Adrenal gland (tissue), 12 donors: ENCODE data around the gene TLE3. TPM values are rescaled to one million over a fixed set of nuclear protein-coding genes. Genes with fewer than 3 reads are reported as not detected.

Source experiments
- DNase-seq, 7 donors: peaks; one replicate each; pipeline ENCODE4 v3.0.0-alpha.2; 2019 to 2020
- H3K27ac ChIP-seq, 5 donors: fragments of 200-600 bp; sonication (generic) in 4 of 5; 1 replicate in 3 of 5; 2 replicates in 2 of 5; pipeline versions ENCODE4 v1.5.1 to v1.8.0; 2016 to 2020; ENCODE audit warnings: mild to moderate bottlenecking in 1 of 5
- H3K27me3 ChIP-seq: fragments of 200-600 bp; 2 replicates; pipeline ENCODE4 v1.8.0; 2021
- H3K36me3 ChIP-seq, 2 donors: fragments of 200-600 bp; replicated peaks in 1 of 2; 1 replicate in 1 of 2; 2 replicates in 1 of 2; pipeline versions ENCODE4 v1.5.1 to v1.8.0; 2018 to 2022
- H3K4me1 ChIP-seq, 2 donors: fragments of 200-600 bp; replicated peaks in 1 of 2; 1 replicate in 1 of 2; 2 replicates in 1 of 2; pipeline versions ENCODE4 v1.5.1 to v1.8.0; 2018 to 2021
- H3K4me3 ChIP-seq, 4 donors: fragments of 200-600 bp; sonication (generic) in 3 of 4; one replicate each; pipeline ENCODE4 v1.5.1; 2016 to 2018
- H3K9me3 ChIP-seq, 3 donors: fragments of 200-600 bp; sonication (generic) in 1 of 3; replicated peaks in 1 of 3; 1 replicate in 2 of 3; 2 replicates in 1 of 3; pipeline versions ENCODE4 v1.5.1 to v1.8.0; 2016 to 2021
- POLR2A ChIP-seq, 2 donors: fragments of 450-650 bp; IDR thresholded peaks; one replicate each; pipeline ENCODE4 v1.6.1; 2017; ENCODE audit warnings: antibody characterized with exemption in 2 of 2, mild to moderate bottlenecking in 2 of 2, moderate library complexity in 1 of 2
- WGBS, 4 donors: extraction: QIAGEN DNeasy Blood & Tissue Kit in 2 of 4; methylation state at CpG; one replicate each; pipeline versions ENCODE4 v1.1.5 to v1.1.7; 2013 to 2017; 5-methylcytosine and 5-hydroxymethylcytosine counted together
- intact Hi-C, 2 donors: fragments of 100-400 bp; cut with DNase I; formaldehyde crosslinking; loops; one replicate each; pipeline versions ENCODE4 v1.14.1 to v1.15.0; 2022 to 2023
- polyA plus RNA-seq, 3 donors: library from polyadenylated mRNA; stranded (reverse); fragments of 200-250 nt in 2 of 3; fragments of 350-450 nt in 1 of 3; fragmentation: Illumina TruSeq in 1 of 3; extraction: RNeasy Lipid Tissue Mini Kit (QIAGEN cat#74804) in 1 of 3; gene quantifications; one replicate each; pipeline ENCODE4 v1.2.3, GENCODE V29; 2013 to 2014
- total RNA-seq, 9 donors: library from RNA; depleted of rRNA in 4 of 9; stranded (reverse); fragments of >200 nt in 4 of 9; fragments of 120-200 nt in 1 of 9; fragmentation: NEBNext Ultra II Directional in 1 of 9; extraction: Animal tissue kit (Norgen Biotek cat#: 25700) in 1 of 9; gene quantifications; one replicate each; pipeline versions ENCODE4 v1.1.0 to v1.2.4, GENCODE V29; 2013 to 2023
- TF ChIP-seq, protein P1 (sequence below), 6 experiments: fragments of 450-650 bp in 4 of 6; fragments of 200-600 bp in 2 of 6; sonication (generic) in 1 of 6; IDR thresholded peaks; 1 replicate in 5 of 6; 2 replicates in 1 of 6; pipeline versions ENCODE4 v1.5.1 to v1.8.0; 2016 to 2021; ENCODE audit warnings: antibody characterized with exemption in 6 of 6, mild to moderate bottlenecking in 2 of 6, moderate library complexity in 1 of 6
- donor health status: healthy with polysubstance abuse.
- donor health status: Bipolar disorder and iron deficiency.
- donor health status: DM: yes; HTN: yes; CAD: no.
- donor health status: DM: no; HTN: no; CAD: no.
- donor health status: DM: no; HTN: no; CAD: no.
- donor health status: DM: yes; HTN: yes; CAD: no.

Gene TLE3
- total and polyA plus RNA-seq, 12 donors, result 1.6 to 73.3 (median 28.1) TPM

DNA sequence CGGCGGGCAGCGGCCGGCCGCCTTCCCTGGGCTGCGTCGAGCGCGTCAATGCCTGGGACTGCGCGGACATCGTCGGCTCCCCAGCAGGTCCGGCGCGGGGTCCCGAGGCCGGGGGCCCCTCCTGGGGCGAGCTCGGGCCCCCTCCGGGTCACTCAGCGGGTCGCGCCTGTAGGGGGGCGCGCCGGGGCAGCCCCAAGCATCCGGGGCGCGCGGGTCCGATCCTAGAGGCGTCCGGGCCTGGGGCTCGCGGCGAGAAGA, 725 bp downstream of the TLE3 start:
- 0 to 1% methylated on average over 37 of the region's 37 CpGs; no CpG with 5 or more reads in 2 of the 4 donors for WGBS, 4 donors

DNA sequence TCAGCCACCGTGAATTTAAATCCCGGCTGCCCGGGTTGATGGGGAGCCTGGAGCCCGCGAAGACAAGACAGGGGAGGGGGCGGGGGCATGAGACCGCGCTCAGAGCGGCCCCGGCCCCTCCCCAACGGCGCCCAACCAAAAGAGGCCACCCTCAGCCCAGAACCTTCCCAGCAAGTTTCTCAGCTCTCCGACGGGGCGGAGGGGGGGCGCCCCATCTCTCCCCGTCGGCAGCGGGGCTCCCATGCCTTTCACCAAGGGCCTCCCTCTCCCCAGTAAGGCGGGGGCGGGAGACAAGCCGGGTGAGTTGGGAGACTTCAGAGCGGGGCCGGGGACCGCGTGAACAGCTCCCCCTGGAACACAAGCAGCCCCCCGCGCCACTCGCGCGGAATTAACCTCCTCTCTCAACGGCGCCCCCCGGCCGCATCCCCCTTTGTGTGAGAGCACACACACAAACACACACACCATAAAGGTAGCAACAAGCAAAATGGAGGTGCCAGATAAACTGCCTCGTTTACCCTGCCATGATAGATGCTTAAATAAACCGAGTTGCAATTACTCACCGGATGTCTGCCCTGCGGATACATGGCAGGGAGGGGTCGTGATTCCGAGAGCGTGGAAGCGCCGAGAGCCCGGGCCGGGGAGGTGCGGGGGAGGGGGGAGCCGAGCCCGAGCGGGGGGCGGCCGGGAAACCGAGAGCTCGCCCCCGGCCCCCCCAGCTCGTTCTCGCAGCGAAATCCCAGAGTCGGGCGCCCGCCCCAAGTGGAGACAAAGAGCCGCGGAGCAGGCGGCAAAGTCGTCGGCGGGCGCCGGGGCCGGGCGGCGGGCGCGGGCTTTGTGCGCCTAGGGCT, 1.3 kb downstream of the TLE3 start:
- peak overlapping the region in 4 of 5 donors; percentile 69 to 97 (median 94) for H3K27ac ChIP-seq
- H3K4me1 ChIP-seq, result peaks cover 35 to 71% of the 10 kb centered on the region in 2 donors
- WGBS, 4 donors, result 0 to 1% (median 0%) methylated on average over 8 to 75 of the region's 75 CpGs

More for the DNA sequence above, 725 bp downstream of the TLE3 start:
- TF ChIP-seq, protein P1, sequence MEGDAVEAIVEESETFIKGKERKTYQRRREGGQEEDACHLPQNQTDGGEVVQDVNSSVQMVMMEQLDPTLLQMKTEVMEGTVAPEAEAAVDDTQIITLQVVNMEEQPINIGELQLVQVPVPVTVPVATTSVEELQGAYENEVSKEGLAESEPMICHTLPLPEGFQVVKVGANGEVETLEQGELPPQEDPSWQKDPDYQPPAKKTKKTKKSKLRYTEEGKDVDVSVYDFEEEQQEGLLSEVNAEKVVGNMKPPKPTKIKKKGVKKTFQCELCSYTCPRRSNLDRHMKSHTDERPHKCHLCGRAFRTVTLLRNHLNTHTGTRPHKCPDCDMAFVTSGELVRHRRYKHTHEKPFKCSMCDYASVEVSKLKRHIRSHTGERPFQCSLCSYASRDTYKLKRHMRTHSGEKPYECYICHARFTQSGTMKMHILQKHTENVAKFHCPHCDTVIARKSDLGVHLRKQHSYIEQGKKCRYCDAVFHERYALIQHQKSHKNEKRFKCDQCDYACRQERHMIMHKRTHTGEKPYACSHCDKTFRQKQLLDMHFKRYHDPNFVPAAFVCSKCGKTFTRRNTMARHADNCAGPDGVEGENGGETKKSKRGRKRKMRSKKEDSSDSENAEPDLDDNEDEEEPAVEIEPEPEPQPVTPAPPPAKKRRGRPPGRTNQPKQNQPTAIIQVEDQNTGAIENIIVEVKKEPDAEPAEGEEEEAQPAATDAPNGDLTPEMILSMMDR (IDR thresholded peaks at IDR 0.05), result no peak
- TF ChIP-seq POLR2A (IDR thresholded peaks at IDR 0.05), result no peak
- Histone ChIP-seq H3K27ac (peak overlapping the region in 4 of 5 donors; percentile 69 to 97 (median 94)), H3K27me3 (no peaks in the 10 kb centered on the region), H3K4me1 (peaks cover 38 to 75% of the 10 kb centered on the region in 2 donors), H3K4me3 (peak overlapping the region in 3 of 4 donors; percentile 59 to 93 (median 78)), H3K9me3 (no peaks in the 10 kb centered on the region), H3K36me3 (no peaks in the 10 kb centered on the region)
- no peak for DNase-seq
- intact Hi-C loops, result loop anchor here in 1 of 2 donors (10.0 kb wide), 1 partner anchor 372 kb away; no protein-coding TSS in a partner anchor

DNA sequence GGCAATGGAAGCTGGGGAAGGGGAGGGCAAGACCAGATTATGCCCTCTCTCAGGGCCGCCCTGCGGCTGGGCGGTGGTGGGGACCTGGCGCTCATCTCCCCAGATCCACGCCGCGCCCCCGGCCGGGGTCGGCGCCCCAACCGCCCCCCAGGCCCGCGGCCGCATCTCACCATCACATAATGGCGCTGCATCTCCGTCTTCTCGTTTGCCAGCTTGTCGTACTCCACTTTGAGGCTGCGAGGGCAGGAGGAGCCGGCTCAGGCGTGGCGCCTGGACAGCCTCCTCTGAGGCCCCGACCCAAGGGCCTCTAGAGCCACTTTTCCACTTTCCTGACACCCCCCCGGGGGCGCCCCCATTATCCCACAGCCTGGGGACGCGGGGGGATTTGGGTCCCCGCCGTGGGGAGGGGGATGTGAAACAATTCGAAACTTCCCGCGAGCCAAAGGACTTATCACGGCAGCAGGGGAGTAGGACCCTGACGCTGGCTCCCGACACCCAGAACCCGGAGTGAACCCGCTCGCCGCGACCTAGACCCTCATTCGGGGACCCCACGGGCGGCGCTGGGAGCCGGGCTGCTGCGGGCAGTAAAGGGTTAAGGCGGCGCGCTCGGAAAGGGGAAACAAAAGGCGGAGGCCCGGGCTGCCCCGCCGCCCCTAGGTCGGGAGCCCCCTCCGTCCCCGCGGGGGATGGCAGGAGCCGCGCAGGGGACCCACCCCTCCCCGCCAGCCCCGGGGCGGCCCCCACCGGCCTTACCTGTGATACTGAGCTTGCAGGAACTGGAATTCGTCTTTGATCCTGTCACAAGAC, 2.1 kb downstream of the TLE3 start:
- Histone ChIP-seq H3K36me3 (peaks cover 0 to 5% of the 10 kb centered on the region in 2 donors), H3K27me3 (no peaks in the 10 kb centered on the region), H3K4me3 (peak overlapping the region; percentile 32 to 93 (median 68)), H3K4me1 (peaks cover 28 to 63% of the 10 kb centered on the region in 2 donors), H3K27ac (peak overlapping the region in 2 of 5 donors; percentile 95 to 97), H3K9me3 (no peaks in the 10 kb centered on the region)
- intact Hi-C loops, result loop anchor here in 1 of 2 donors (10.0 kb wide), 1 partner anchor 371 kb away; no protein-coding TSS in a partner anchor
- TF ChIP-seq, protein P1 (IDR thresholded peaks at IDR 0.05), result no peak
- TF ChIP-seq POLR2A (IDR thresholded peaks at IDR 0.05), result no peak
- 6 to 53% (median 11%) methylated on average over 3 to 66 of the region's 66 CpGs for WGBS, 4 donors
- DNase-seq, result peak in 3 of 7 donors; percentile 42 to 62 (median 53)

More for the DNA sequence above, 1.3 kb downstream of the TLE3 start:
- Histone ChIP-seq H3K4me3 (peak overlapping the region; percentile 32 to 93 (median 68)), H3K9me3 (no peaks in the 10 kb centered on the region), H3K36me3 (no peaks in the 10 kb centered on the region), H3K27me3 (no peaks in the 10 kb centered on the region)
- intact Hi-C loops, result loop anchor here in 1 of 2 donors (10.0 kb wide), 1 partner anchor 372 kb away; no protein-coding TSS in a partner anchor
- TF ChIP-seq POLR2A (IDR thresholded peaks at IDR 0.05), result no peak
- TF ChIP-seq, protein P1 (IDR thresholded peaks at IDR 0.05), result no peak
- peak in 6 of 7 donors; percentile 26 to 67 (median 52) for DNase-seq
